Ecto neural progenitor cell (in vitro differentiated cells): Measurements from ENCODE around the gene PRR15L.
A peak's percentile ranks its signal among the peaks of the same experiment; 100 is the strongest.

ENCODE experiments used
- DNase-seq: peaks from one replicate; pipeline ENCODE4 v3.0.0-alpha.2; 2018; ENCODE audit warnings: low spot score

PRR15L gene

DNA sequence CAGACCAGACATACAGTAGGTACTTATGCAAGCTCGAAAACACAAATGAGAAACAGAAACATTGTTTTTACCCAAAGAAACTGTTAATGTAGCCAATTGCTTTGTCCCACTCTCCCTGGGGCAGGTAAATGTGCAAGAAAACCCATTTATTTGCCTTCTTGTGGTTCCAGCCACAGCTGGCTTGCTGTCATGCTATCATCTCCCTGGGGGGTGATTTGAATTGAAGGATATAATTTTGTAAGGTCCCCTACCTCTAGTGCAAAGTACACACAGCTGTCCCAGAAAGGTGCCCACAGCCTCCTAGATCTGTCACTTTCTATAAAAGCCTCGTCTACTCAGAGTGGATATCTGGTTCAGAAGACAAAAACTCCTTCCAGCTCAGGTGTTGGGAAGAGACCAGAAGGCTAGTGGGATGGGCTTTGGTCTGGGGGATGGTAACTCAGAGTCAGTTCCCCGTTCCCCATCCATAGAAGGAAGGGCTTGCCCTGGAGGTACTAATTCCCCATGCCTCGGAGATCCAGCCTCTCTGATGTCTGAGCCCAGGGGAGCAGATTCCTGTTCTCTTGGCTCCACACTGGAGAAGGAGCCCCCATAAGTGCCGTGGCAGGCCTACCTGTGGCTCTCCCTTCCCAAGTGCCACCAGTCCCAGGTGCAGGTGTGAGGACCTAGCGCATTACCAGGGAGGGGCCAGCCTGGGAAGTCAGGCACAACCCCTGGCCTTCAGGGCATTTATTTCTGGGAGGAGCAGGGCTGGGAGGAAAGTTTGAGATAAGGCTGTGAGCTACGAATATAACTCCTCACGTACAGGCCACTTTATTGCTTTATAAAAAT lies 2.4 kb upstream of the PRR15L start:
- no peak for DNase-seq

DNA sequence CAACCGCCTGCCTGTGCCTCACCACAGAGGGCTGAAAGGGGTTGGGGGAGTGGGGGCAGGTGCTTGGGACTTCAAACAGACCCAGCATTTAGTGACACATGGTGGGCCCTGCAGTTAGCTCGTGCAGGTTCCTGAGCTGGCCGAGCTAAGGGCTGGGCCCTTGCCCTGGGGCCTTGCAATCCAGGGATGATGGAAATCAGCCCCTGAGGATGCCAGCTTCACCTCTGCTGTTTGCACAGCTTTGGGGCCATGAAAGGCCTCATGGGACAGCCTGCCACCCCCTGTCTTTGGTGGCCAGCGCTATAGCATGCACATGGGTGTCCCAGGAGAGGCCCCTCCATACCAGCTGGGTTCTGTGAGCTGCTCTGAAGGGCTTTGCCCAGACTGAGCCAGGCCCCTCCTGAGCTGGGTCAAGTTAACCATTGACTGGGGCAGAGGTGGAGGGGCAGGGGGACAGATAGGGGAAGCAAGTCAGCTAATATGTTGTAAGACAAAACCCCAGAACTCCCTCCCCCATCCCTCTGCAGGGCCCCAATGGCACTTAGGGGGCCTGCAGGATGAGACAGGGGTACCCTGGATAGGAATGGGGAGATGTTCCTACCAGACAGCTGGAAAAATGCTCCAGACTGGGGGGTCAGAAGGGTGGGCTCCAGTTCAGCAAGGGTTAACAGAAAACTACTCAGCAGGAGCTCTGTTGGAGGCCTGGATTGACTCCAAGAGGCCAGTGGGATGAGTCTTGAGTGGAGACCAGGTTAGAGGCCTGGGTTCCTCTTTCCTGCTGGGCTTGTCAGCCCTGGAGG lies 692 bp downstream of the PRR15L start:
- no peak for DNase-seq

DNA sequence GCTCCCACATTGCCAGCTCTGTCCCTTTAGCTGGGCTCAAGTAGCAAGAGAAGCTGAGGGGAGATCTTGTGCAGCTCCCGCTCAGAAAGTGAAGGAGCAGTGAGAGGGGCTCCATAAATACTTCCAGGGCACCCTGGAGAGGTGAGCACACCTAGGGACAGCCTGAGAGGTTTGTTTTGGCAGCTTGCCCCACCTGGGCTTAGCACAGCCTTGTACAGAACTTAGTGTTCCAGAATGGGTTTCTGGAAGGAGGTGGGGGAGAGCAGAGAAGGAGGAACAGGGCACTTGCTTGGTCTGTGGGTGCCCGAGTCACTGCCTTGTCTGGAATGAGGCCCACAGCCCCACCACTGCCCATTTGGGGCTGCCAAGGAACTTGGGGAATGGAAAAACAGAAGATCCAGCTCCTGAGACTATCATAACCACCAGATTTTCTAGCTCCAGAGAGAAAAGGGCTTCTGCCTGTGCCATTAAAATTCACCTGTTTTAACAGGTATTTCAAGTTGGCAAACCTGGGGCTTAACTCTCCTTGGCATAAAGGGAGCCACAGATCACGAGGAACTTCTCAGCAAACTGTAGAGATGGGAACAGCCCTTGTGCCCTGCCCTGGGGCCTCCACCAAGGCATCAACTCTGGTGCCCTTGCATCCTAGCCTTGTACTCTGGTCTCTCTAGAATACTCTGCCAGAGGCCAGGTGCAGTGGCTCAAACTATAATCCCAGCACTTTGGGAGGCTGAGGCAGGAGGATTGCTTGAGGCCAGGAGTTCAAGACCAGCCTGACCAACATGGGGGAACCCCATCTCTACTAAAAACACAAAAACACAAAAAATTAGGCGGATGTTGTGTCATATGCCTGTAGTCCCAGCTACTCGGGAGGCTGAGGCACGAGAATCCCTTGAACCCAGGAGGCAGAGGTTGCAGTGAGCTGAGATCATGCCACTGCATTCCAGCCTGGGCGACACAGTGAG lies 1.9 kb downstream of the PRR15L start:
- no peak for DNase-seq

DNA sequence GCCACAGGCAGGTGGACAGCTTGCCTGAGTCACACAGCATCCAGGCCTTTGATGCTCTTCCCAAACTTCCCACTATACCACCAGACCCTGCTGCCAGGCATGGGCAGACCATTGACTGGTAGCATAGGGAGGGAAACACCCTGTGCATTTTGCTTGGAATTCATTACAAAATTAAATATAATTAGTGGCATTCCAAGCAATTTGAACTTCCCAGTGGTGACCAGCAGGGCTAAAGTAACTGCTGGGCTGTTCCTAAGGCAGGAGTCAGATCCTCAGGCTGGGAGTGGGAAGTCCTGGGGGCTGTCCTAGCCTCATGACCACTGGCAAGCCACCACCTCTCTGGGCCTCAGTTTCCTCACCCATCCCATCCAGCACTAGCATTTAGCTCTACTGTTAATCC lies 3.8 kb downstream of the PRR15L start:
- no peak for DNase-seq

DNA sequence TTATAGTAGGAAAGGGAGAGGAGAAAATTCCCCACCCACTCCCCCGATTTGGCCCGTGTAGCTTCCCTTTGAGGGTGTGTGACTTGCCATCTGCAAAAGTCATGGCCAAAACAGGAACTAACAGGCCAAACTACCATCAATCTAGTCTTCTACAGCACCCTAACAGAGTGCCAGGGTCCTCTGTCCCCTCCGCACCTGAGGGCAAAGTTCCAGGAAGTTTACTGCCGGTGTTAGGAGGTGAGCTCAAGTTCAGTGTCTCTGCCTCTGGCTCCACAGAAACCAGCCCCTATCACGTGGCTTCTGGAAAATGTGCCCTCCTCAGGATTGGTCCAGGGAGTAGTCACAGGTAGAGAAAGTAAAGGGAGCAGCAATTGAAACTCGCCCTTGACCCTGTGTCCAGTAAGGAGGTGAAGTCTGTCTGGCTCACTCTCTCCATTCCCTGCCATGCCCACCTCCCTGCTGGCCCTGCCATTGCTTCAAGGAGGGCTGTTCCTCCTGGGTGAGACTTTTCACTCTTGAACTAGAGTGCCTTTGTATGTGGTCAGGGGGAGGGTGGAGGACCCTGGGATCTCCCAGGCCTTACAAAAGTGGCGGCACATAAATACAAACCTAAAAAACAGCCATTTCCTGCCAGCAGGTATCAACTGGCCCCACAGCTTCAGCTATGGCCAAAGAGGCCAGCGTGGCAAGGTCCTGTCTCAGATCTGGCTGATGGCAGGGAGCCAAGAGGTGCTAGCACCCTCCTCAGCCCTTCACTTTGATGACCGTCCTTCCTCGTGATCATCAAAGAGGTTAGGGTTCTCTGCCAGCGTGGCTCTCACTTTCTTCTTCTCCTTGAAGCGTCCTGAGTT lies 5.3 kb downstream of the PRR15L start:
- no peak for DNase-seq

DNA sequence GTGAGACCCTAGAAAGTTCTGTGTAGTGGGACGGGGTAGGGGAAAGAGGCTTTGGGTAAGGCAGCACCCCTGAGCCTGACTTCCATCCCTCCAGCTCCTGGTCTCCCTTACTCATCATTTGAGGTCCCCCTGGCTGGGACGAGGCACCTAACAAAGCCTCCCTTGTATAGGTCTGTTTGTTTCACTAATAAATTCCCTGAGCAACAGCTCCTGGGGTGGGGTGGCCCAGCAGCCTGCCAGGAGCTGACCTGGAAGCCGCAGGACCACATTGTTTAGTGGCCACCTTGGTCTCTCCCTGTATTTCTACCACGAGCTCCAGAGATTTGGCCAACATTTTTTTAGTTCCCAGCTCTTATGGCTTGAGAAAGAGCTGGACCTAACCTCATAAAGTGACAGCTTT lies 7.2 kb downstream of the PRR15L start:
- DNase-seq = no peak

DNA sequence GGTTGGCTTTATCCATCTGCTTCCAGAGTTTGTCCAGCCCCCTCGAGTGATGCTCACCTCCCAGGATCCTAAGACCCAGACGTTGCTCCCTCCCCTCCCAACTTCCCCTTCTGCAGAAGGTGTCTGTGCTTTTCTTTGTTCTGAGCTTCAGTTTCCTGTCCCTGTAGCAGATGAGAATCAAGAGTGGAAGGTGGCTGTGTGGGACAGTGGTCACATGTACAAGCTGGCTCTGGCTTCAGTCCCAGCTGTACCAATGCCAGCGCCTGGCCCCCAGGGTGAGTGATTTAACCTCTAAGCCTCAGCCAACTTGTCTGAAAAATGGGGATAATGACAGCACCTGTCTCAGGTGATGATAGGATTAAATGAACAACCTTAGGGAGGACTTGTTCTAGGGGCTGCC lies 7.7 kb downstream of the PRR15L start:
- DNase-seq = no peak

DNA sequence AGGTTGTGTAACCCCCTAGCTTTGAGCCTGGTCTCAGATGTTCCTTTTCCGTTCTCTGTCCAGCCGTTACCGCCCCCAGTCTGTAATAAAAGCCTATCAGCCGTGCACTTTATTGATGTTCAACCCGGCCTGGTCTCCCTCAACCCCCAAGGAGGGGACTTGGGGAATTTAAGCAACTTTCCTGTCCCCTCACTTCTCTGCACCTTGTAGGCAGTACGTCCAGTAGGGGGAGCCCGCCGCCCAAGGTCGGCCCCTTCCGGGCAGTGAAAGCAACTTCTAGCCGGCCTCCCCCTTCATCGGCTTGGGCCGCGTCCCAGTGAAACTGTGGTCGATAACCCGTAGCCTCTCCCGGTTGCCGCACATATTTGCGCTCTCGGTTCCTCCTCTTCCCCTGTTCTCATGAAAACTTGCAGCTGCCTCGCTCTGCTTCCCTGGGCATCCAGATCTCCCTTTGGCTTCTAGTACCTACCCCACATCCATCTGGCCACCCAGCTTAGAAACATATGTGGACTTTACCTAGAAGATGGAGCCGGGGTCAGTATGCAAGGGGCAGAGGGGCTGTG lies 8.4 kb downstream of the PRR15L start:
- DNase-seq = peak; percentile 98

DNA sequence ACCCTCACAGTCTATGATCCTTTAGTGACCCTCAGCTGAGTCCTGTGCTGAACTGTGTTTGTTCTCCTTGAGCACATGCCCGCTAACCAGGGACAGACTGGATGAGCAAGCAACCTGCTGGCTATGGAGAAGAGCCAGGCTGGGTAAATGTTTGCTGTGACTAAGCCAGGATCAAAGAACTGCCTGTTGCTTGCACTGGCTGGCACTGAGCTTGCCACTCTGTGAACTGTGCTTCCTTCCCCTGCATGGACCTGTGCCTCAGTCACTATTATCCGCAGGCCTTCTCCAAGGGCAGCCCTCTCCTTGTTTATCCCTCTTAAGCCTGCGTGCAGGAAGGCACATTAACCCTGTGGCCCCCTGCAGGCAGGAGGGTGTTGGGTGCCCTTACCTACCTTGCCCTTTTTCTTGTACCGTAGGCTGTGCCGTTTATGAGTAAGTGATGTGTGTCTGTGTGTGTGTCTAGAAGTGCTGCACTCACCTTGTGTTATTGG lies 8.9 kb downstream of the PRR15L start:
- DNase-seq = no peak

DNA sequence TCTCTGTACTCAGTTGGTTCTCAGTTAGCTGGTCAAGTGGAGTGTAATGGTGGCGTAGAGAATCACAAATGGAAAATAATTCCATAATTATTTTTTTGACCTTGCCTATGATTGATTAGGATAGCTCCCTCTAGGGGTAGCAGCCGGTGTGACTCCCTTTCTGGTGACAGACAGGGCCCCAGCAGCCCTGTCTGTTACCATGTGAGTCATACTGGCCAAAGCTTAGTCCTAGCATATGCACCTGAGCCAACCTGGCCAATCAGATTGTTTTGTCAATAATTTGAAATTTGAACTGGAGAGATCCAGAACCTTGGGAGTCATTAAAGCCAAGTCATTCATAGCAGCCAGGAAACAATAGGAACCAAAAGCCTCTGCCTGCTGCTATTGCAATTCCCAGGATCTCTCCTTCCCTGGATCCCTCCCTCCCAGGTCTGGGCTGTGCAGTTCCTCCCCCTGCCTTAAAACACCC lies 10.7 kb downstream of the PRR15L start:
- peak; percentile 75 for DNase-seq

DNA sequence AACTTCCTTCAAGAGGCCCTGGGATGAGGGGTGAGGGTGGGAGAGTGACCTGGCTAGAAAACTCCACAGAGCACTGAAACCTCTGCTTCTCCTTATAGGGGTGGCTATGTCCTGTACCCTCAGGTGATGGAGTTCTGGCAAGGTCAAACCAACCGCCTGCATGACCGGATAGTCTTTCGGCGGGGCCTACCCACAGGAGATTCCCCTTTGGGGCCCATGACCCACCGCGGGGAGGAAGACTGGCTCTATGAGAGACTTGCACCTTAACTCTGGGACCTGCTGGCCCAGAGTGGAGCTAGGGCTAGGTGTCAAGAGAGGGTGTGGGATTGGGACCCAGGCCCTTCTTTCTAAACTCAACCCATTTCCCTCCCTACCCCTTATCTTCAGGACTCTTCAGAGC lies 11.2 kb downstream of the PRR15L start:
- no peak for DNase-seq

DNA sequence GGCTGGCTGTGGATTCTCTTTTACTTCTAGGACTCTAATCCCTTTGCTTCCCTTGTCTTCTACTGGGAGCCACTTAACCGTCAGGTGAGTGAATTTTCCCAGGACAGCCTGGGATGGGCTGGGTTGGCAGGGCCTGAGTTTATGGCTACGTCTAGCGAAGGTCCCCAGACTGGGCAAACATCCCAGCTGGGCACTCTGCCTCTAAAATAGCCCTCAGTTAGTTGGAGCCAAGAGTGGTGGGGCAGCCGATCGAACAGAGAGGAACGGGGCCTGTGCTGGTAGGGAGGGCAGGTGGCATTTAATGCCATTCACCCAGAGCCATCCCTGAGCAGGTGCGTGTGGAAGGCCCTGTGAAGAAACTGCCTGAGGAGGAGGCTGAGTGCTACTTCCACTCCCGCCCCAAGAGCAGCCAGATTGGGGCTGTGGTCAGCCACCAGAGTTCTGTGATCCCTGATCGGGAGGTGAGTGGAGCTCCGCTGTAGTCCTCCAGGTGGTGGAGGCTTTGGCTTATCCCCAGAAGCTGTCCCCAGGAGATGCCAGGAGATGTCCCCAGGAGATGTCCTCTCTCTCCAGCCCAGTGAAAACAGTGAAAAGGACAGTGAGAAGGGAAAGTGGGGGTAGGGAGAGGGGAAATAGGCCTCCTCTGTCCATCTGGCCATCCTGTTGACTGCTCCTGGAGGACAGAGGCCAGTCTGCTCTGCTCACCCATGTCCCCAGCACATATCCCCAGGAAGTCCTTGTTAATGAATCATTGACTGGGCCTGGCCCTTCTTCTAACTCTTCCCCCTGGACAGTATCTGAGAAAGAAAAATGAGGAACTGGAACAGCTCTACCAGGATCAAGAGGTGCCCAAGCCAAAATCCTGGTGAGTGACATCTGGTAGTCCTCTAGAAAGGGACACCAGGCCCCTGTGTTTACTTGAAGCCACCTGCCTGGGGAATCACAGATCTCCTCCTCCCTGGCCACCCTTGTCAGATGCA lies 11.9 kb downstream of the PRR15L start:
- no peak for DNase-seq

DNA sequence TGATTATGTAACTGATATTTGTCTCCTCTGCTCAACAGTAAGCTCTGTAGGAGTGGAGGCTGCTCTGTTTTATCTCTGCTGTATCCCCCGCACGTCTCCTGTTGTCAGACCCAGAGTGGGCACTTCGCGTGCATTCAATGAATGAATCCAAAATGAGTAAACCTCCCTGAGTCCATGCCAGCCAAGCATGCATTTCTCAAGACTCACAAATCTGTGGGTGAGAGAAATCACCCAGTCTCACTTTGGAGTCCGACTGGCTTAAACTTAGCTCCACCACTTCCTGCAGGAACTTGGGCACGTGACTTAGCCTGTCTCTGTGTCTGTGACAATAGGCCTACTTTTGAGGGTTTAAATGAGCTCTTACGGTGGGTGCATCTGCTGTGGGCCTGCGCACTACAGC lies 12.6 kb downstream of the PRR15L start:
- DNase-seq = no peak

DNA sequence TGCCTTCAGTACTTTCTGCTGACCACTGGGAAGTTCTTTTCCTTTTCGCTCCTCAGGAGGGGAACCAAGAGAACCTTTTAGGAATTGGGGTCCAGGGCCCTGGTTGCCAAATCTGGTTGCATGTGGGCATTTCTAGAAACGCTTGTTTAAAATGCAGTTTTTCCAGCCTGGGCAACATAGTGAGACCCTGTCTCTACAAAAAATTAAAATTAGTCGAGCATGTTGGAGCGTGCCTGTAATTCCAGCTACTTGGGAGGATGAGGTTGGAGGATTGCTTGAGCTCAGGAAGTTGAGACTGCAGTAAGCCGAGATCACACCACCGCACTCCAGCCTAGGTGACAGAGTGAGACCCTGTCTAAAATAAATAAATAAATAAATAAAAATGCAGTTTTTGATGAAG lies 15.1 kb downstream of the PRR15L start:
- no peak for DNase-seq

DNA sequence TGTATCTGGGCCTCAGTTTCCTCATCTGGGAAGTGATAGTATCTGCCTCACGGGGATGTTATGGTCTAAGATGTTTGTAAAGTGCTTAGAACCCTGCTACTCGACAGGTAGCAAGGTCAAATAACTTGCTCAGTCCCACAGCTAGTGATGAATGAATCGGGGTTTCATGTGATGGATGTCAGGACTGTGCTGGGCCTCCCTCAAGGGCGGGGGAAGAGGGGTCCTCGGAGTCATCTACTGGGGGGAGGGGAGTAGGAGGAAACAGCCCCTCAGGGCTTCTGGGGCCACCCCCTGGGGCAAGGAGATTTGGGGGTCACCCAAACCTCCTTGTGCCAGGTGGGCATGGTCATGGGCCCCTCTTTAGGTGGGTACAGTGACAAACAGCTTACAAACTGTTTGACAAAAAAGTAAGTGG lies 15.6 kb downstream of the PRR15L start:
- DNase-seq = no peak

DNA sequence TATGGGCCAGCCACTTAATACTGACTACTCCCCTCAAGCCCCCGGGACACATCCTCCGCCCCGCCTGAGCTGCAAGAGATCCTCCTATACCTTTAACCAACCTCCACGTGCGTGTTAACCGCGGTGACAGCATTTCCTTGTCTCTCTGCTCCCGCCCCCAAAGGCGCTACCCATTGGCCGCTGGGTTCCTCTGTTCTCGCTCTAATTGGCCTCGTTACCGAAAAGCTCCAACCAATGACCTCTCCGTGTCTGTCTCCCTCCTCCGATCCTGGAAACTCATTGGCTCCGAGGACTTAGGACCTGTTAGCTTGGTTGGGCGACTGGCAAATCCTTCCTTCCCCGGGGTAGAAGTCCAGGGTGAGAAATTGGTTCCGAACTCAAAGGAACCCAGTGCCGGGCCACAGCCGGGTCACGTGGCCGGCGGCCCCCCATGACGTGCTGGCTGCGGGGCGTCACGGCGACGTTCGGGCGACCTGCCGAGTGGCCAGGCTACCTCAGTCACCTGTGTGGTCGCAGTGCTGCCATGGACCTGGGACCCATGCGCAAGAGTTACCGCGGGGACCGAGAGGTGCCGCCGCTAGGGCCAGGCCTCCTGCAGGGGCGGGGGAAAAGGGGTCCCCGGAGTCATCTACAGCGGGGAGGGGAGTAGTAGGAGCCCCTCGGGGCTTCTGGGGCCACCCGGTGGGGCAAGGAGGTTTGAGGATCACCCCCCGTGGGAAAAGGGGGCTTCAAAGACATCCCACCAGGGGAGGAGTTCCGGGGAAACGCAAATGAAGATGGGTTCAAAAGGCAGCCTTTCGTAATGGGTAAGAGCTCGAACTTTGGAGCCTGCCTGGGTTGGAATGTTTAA lies 16.2 kb downstream of the PRR15L start, which contains the start of gene PNPO:
Gene PNPO, plus strand, starts transcription at position 326 of the 850 bp plus-strand sequence. Its CDS starts 105 bp downstream, at position 431.
- peak; percentile 82 for DNase-seq

DNA sequence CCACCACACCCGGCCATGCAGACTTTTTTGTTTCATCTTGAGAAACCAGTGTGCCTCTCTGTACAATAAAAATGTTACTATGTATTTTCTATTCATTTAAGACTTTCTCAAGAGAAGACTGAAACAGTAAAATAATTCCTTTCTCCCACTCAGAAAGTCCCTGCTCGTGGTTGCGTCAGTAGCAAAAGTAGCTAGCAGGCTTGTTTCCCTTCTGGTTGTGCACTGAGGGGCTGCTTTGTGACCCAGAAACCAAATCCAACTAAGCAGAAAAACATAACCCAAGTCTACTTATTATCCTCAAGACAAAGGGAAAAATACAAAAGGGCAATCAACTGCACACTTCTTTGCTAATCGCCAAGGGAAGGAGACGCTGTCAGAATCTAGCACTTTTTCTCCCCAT lies 19.7 kb downstream of the PRR15L start:
- no peak for DNase-seq

DNA sequence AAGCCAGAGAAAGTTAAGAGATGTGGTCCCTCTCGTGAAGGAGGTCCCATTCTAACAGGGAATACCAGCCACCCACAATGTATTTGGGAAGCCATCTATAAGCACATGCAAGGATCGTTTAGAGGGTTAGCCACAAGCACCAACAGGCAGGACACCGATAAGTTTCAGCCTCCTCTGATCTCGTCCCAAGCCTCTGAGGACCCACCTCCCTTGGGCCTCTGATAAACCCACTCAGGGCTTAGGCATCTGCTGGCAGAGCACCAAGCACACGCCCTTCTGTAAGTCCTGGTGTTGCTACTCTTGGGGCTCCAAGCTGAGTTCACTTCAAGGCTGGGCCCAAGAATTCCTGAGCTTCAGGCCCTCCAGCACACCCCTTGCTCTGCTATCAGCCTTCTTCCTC lies 21.7 kb downstream of the PRR15L start:
- DNase-seq = no peak
